IPS-18c (cell line): ENCODE measurements around the gene IL1RAP.

Experiments
- H3K4me3 ChIP-seq: 2 replicates; pipeline ENCODE4 v1.7.0; 2013; ENCODE audit warnings: low read depth, mild to moderate bottlenecking, low read length, moderate library complexity; ENCODE audit not compliant: insufficient read depth
- H3K9me3 ChIP-seq: one replicate; pipeline ENCODE4 v1.6.1; 2013; ENCODE audit warnings: mild to moderate bottlenecking, low read length, moderate library complexity; ENCODE audit not compliant: control insufficient read depth, insufficient read depth

The IL1RAP gene

GRCh38 chr3:190615607-190616006 is 101.7 kb downstream of the IL1RAP start:
- H3K4me3 ChIP-seq = no peak overlapping the region

GRCh38 chr3:190616637-190617036 is 102.8 kb downstream of the IL1RAP start:
- H3K4me3 ChIP-seq = no peak overlapping the region

More at GRCh38 chr3:190615607-190616006, 101.7 kb downstream of the IL1RAP start:
- H3K9me3 ChIP-seq = no peaks in the 10 kb centered on the region

GRCh38 chr3:190617185-190617584 is 103.3 kb downstream of the IL1RAP start:
- no peak overlapping the region for H3K4me3 ChIP-seq
- H3K9me3 ChIP-seq = no peaks in the 10 kb centered on the region

More at GRCh38 chr3:190616637-190617036, 102.8 kb downstream of the IL1RAP start:
- H3K9me3 ChIP-seq = no peaks in the 10 kb centered on the region

GRCh38 chr3:190618330-190619030 is 104.6 kb downstream of the IL1RAP start:
- Histone ChIP-seq H3K9me3 (no peaks in the 10 kb centered on the region), H3K4me3 (no peak overlapping the region)

- no peaks in the 10 kb centered on the region for H3K9me3 ChIP-seq
- H3K4me3 ChIP-seq = no peak overlapping the region
These were observed 105.5 kb downstream of the IL1RAP start for GRCh38 chr3:190619353-190619752.

GRCh38 chr3:190619761-190620160 is 105.9 kb downstream of the IL1RAP start:
- Histone ChIP-seq H3K9me3 (no peaks in the 10 kb centered on the region), H3K4me3 (no peak overlapping the region)

- H3K9me3 ChIP-seq = no peaks in the 10 kb centered on the region
- H3K4me3 ChIP-seq = no peak overlapping the region
These were observed 107.2 kb downstream of the IL1RAP start for GRCh38 chr3:190620886-190621608.

GRCh38 chr3:190621927-190622326 is 108.0 kb downstream of the IL1RAP start:
- no peaks in the 10 kb centered on the region for H3K9me3 ChIP-seq
- H3K4me3 ChIP-seq = no peak overlapping the region

- no peaks in the 10 kb centered on the region for H3K9me3 ChIP-seq
- no peak overlapping the region for H3K4me3 ChIP-seq
These were observed 110.4 kb downstream of the IL1RAP start for GRCh38 chr3:190624282-190624681.

- H3K4me3 ChIP-seq = no peak overlapping the region
- H3K9me3 ChIP-seq = no peaks in the 10 kb centered on the region
These were observed 113.2 kb downstream of the IL1RAP start for GRCh38 chr3:190626951-190627620.

- Histone ChIP-seq H3K4me3 (no peak overlapping the region), H3K9me3 (no peaks in the 10 kb centered on the region)
These were observed 115.2 kb downstream of the IL1RAP start for GRCh38 chr3:190629088-190629487.

GRCh38 chr3:190631295-190631694 is 117.4 kb downstream of the IL1RAP start:
- Histone ChIP-seq H3K4me3 (no peak overlapping the region), H3K9me3 (no peaks in the 10 kb centered on the region)

- no peak overlapping the region for H3K4me3 ChIP-seq
These were observed 127.7 kb downstream of the IL1RAP start for GRCh38 chr3:190641564-190641963.

GRCh38 chr3:190642016-190642415 is 128.1 kb downstream of the IL1RAP start:
- Histone ChIP-seq H3K9me3 (no peaks in the 10 kb centered on the region), H3K4me3 (no peak overlapping the region)

More at GRCh38 chr3:190641564-190641963, 127.7 kb downstream of the IL1RAP start:
- H3K9me3 ChIP-seq = no peaks in the 10 kb centered on the region

GRCh38 chr3:190644035-190644434 is 130.2 kb downstream of the IL1RAP start:
- Histone ChIP-seq H3K9me3 (no peaks in the 10 kb centered on the region), H3K4me3 (no peak overlapping the region)

GRCh38 chr3:190644766-190645165 is 130.9 kb downstream of the IL1RAP start:
- Histone ChIP-seq H3K4me3 (no peak overlapping the region), H3K9me3 (no peaks in the 10 kb centered on the region)

- no peak overlapping the region for H3K4me3 ChIP-seq
- H3K9me3 ChIP-seq = no peaks in the 10 kb centered on the region
These were observed 132.1 kb downstream of the IL1RAP start for GRCh38 chr3:190645932-190646460.

- Histone ChIP-seq H3K4me3 (no peak overlapping the region), H3K9me3 (no peaks in the 10 kb centered on the region)
These were observed 133.1 kb downstream of the IL1RAP start for GRCh38 chr3:190646996-190647395.
